SK-MEL-5 (cell line): ENCODE measurements around the gene EEF2K. TPM values are rescaled to one million over a fixed set of nuclear protein-coding genes. Genes with fewer than 3 reads are reported as not detected.
"Not testable (repeated sequence)": the region's sequence is repeated elsewhere in the genome, so short reads cannot be mapped to it uniquely, and the experiment has no call there.

Experiments
- DNase-seq: peaks from one replicate; pipeline ENCODE4 v3.0.0-alpha.2; 2016; ENCODE audit warnings: low read depth, low spot score
- in situ Hi-C: cut with HindIII; loops from 2 replicates; pipeline ENCODE4 v1.10.0; 2016; ENCODE audit warnings: low sequenced_read_pairs, high pct_unique_total_duplicates, low pct_unique_long_range_greater_than_20kb
- total RNA-seq: library from RNA; depleted of rRNA; stranded (reverse); fragments of >200 nt; shearing (Covaris generic); gene quantifications from 2 replicates; pipeline ENCODE4 v1.2.3, GENCODE V29; 2014

Gene EEF2K
- total RNA-seq, 1 experiment from 2014 or later: 18.5 TPM

DNA sequence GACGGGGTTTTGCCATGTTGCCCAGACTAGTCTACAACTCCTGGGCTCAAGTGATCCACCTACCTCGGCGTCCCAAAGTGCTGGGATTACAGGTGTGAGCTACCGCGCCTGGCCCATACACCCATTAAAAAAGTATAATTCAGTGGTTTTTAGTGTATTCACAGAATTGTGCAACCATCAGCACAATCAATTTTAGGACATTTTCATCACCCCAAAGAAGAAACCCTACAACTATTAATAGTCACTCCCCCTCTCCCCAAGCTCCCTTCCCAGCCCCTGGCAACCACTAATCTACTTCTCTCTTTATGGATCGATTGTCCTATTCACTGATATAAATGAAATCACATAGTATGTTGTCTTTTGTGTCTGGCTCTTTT lies 3.8 kb upstream of the EEF2K start:
- in situ Hi-C loops: no loop called here
- DNase-seq: no peak

- in situ Hi-C loops: no loop called here
- no peak for DNase-seq
These were observed 3.0 kb upstream of the EEF2K start for GRCh38 chr16:22203091-22203490.

GRCh38 chr16:22204091-22204655 lies 1.9 kb upstream of the EEF2K start:
- in situ Hi-C loops: no loop called here

GRCh38 chr16:22205577-22206012 lies 483 bp upstream of the EEF2K start:
- no peak for DNase-seq

More at GRCh38 chr16:22204091-22204655, 1.9 kb upstream of the EEF2K start:
- no peak for DNase-seq

GRCh38 chr16:22206842-22207714 lies 1.0 kb downstream of the EEF2K start:
- no peak for DNase-seq
- in situ Hi-C loops: no loop called here

More at GRCh38 chr16:22205577-22206012, 483 bp upstream of the EEF2K start:
- in situ Hi-C loops: no loop called here

- in situ Hi-C loops: no loop called here
These were observed 1.8 kb downstream of the EEF2K start for GRCh38 chr16:22207715-22208360.

GRCh38 chr16:22210285-22210684 lies 4.2 kb downstream of the EEF2K start:
- no peak for DNase-seq

More at GRCh38 chr16:22207715-22208360, 1.8 kb downstream of the EEF2K start:
- DNase-seq: no peak

DNA sequence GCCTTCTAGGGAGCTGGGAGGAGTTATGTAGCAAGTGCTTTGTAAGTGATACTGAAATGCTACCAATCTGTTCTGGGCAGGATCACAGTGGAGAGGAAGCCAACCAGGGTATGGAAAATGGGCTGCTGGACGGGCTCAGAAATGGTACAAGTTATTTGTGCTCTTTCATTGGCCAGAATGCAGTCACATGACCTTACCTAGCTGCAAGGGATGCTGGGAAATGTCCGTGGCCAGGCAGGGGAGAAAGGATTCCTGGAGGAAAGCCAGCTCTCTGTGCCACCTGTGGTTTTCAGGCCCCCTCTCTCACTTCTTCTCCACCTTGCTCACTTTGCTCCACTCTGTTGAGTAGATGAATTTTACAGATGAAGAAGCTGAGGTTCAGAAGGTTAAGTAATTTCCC lies 4.8 kb downstream of the EEF2K start:
- no peak for DNase-seq
- in situ Hi-C loops: no loop called here

More at GRCh38 chr16:22210285-22210684, 4.2 kb downstream of the EEF2K start:
- in situ Hi-C loops: no loop called here

DNA sequence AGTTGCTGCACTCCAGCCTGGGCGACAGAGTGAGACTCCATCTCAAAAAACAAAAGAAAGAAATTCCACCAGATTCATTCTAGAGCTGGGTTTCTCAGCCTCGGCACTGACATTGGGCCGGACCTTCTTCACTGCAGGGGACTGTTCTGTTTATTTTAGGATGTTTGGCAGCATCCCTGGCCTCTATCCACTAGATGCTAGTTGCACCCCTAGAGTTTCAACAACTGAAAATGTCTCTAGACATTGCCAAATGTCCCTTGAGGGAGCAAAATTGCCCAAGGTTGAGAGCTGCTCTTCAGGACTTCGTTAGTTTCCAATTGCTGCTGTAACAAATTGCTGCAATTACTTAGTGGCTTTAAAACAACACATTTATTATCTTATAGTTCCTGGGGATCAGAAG lies 7.2 kb downstream of the EEF2K start:
- in situ Hi-C loops: no loop called here
- no peak for DNase-seq

DNA sequence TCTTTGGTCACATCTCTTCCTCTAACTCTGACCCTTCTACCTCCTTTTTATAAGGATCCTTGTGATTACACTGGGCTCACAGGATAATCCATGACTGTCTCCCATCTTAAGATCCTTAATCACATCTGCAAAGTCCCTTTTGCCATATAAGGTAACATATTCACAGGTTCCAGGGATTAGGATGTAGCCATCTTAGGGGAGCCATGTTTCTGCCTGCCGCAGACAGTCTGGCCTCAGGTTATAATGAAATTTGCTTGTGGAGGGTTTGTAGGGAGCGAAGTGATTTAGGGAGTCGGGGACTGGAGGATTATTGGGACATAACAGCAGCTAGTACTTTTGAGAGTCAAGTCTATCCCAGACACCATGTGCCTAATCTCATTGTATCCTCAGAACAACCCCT lies 7.7 kb downstream of the EEF2K start:
- no peak for DNase-seq
- in situ Hi-C loops: no loop called here

GRCh38 chr16:22214402-22214801 lies 8.3 kb downstream of the EEF2K start:
- no peak for DNase-seq
- in situ Hi-C loops: no loop called here

- peak; percentile 43 for DNase-seq
- in situ Hi-C loops: no loop called here
These were observed 8.8 kb downstream of the EEF2K start for GRCh38 chr16:22214889-22215288.

GRCh38 chr16:22216191-22216831 lies 10.2 kb downstream of the EEF2K start:
- in situ Hi-C loops: no loop called here
- no peak for DNase-seq

GRCh38 chr16:22216832-22217225 lies 10.8 kb downstream of the EEF2K start:
- DNase-seq, in situ Hi-C loops: not testable (repeated sequence)

DNA sequence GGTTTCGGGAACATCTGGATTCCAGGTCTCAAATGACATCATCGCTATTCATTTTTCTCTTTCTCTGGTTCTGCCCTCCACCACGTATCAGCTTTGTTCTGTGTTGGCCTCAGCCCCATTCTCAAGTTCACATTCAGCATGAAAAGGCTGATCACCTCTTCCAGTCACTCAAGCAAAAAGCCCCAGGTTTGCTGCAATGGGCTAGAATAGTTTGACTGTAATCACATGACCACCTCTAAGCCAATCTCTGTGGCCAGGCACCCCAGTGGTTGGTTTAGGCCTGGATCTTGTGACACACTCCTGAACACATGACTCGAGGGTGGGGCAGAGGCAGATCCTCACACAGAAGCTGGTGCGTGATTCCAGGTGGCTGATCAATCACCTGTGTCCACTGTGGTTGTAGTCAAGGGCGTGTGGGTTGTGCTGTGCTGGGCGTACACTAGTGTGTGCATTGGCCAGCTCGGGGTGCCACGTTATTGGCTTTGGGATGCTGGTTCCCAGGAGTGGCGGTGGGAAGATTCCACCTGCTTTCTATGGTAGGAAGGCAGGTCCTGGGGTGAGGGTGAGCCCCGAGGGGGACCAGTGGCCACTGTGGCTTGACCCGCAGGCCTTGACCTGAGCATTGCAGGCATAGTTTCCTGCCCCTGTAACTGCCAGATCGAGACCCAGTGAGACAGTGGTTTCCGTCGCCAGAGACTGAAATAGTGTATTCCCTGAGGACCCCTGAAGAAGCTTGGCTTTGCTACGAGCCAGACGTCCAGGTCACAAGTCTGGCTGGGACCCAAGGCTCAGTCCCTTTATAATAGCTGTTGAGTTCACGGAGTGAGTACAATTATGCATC lies 12.0 kb downstream of the EEF2K start:
- DNase-seq: peak; percentile 49
- in situ Hi-C loops: no loop called here

DNA sequence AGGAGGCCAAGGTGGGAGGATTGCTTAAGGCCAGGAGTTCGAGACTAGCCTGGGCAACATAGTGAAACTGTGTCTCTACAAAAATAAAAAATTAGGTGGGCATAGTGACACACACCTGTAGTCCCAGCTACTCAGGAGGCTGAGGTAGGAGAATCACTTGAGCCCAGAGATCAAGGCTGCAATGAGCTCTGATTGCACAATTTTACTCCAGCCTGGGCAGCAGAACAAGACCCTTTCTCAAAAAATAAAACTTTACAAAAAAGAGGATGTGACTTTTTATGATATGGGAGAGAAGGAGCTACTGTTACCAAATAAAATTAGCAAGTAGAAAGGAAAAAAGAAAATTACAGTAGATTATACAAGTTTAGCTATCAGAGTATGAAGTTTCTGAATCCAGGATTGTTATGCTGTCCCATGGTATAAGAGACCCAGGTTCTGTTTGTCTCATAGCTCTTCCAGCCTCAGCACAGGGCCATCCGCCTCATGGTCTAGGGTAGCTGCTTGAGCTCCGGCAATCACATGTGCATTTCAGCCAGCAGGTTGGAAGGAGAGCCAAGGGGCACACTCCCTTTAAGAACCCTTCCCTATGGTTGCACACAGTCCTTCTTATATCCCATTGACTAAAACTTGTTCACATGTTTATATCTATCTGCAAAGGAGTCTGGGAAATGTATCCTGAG lies 13.5 kb downstream of the EEF2K start:
- DNase-seq: no peak
- in situ Hi-C loops: no loop called here

GRCh38 chr16:22220069-22220440 lies 14.0 kb downstream of the EEF2K start:
- DNase-seq: no peak
- in situ Hi-C loops: no loop called here
